Ishikawa (cell line): ENCODE measurements around the gene AGBL5.

Experiments used
- CREB1 ChIP-seq: IDR thresholded peaks from 2 replicates; pipeline ENCODE4 v1.6.1; 2012; ENCODE audit warnings: low read depth
- EGR1 ChIP-seq: IDR thresholded peaks from 2 replicates; pipeline ENCODE4 v1.6.1; 2012
- EP300 ChIP-seq: IDR thresholded peaks from 2 replicates; pipeline ENCODE4 v1.6.1; 2012; ENCODE audit warnings: borderline replicate concordance
- FOXM1 ChIP-seq: IDR thresholded peaks from 2 replicates; pipeline ENCODE4 v1.6.1; 2012; ENCODE audit warnings: low read depth, borderline replicate concordance
- RAD21 ChIP-seq: IDR thresholded peaks from 2 replicates; pipeline ENCODE4 v1.6.1; 2012; ENCODE audit warnings: low read depth
- REST ChIP-seq: IDR thresholded peaks from 2 replicates; pipeline ENCODE4 v1.6.1; 2012; ENCODE audit warnings: low read depth, mild to moderate bottlenecking
- TAF1 ChIP-seq: IDR thresholded peaks from 2 replicates; pipeline ENCODE4 v1.6.1; 2012; ENCODE audit warnings: low read depth, mild to moderate bottlenecking
- TCF12 ChIP-seq: IDR thresholded peaks from 2 replicates; pipeline ENCODE4 v1.6.1; 2012; ENCODE audit warnings: low read depth
- TEAD4 ChIP-seq: IDR thresholded peaks from 2 replicates; pipeline ENCODE4 v1.6.1; 2012
- YY1 ChIP-seq: IDR thresholded peaks from 2 replicates; pipeline ENCODE4 v1.6.1; 2012; ENCODE audit warnings: low read depth
- ZBTB7A ChIP-seq: IDR thresholded peaks from 2 replicates; pipeline ENCODE4 v1.6.1; 2012; ENCODE audit warnings: low read depth
- TF ChIP-seq, protein P1 (sequence below): IDR thresholded peaks from 2 replicates; pipeline ENCODE4 v1.6.1; 2012
- TF ChIP-seq, protein P2 (sequence below): IDR thresholded peaks from 2 replicates; pipeline ENCODE4 v1.6.1; 2012

DNA sequence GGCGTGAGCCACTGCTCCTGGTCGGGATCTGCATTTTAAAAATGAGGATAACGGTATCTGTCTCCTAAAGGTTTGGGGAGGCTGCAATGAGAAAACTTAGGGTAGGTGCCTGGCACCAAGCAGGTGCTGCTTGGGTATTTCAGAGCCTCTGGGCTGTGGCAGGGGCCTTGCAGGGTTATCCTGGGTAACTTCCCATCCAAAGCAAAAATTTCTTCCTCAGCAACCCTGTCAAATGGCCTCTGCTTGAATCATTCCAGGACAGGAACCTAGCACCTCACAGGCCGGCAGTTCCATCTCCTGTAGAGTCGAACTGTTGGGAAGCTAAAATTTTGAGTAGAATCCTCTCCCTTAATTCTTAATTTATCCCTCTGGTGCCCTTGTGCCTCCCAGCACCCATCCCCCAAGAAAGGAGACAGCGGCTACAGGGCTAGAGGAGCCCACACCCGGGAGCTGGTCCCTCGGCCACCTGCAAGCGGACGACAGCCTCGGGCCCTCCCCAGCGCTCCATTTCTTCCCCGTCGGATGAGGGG, 66.6 kb downstream of the AGBL5 start:
- TF ChIP-seq EP300 (no peak), TEAD4 (no peak), REST (no peak), YY1 (no peak), RAD21 (no peak), TAF1 (no peak), FOXM1 (no peak), TCF12 (no peak), EGR1 (no peak), CREB1 (no peak), ZBTB7A (no peak)
- TF ChIP-seq, protein P1, sequence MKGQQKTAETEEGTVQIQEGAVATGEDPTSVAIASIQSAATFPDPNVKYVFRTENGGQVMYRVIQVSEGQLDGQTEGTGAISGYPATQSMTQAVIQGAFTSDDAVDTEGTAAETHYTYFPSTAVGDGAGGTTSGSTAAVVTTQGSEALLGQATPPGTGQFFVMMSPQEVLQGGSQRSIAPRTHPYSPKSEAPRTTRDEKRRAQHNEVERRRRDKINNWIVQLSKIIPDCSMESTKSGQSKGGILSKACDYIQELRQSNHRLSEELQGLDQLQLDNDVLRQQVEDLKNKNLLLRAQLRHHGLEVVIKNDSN, result no peak
- TF ChIP-seq, protein P2, sequence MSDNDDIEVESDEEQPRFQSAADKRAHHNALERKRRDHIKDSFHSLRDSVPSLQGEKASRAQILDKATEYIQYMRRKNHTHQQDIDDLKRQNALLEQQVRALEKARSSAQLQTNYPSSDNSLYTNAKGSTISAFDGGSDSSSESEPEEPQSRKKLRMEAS, result no peak
